Measurements from ENCODE around the gene DPP10.

DPP10 gene

GRCh38 chr2:115214050-115214449 is 771.6 kb downstream of the DPP10 start:
- no peak overlapping the region for H3K4me3 Mint-ChIP-seq
- H3K27me3 Mint-ChIP-seq = no peaks in the 10 kb centered on the region
- DNase-seq (ENCODE audit: low spot score in 2 of 2) (no peak), ATAC-seq (replicated peaks; ENCODE audit: extremely low read depth, poor library complexity, severe bottlenecking) (no peak)
- H3K4me1 Mint-ChIP-seq = no peaks in the 10 kb centered on the region
- H3K36me3 Mint-ChIP-seq (ENCODE audit: insufficient read depth) = no peaks in the 10 kb centered on the region
- no peak overlapping the region for H3K27ac Mint-ChIP-seq (ENCODE audit: low read depth)
- peaks cover 12% of the 10 kb centered on the region for H3K9me3 Mint-ChIP-seq

- no peak overlapping the region for H3K27ac Mint-ChIP-seq (ENCODE audit: low read depth)
- H3K36me3 Mint-ChIP-seq (ENCODE audit: insufficient read depth) = no peaks in the 10 kb centered on the region
- DNase-seq (ENCODE audit: low spot score in 2 of 2) (no peak), ATAC-seq (replicated peaks; ENCODE audit: extremely low read depth, poor library complexity, severe bottlenecking) (no peak)
- H3K4me3 Mint-ChIP-seq = no peak overlapping the region
- H3K27me3 Mint-ChIP-seq = no peaks in the 10 kb centered on the region
- no peaks in the 10 kb centered on the region for H3K4me1 Mint-ChIP-seq
- H3K9me3 Mint-ChIP-seq = peaks cover 22% of the 10 kb centered on the region
Observed at GRCh38 chr2:115219296-115219695, 776.9 kb downstream of the DPP10 start.

GRCh38 chr2:115234186-115234585 is 791.7 kb downstream of the DPP10 start:
- no peaks in the 10 kb centered on the region for H3K36me3 Mint-ChIP-seq (ENCODE audit: insufficient read depth)
- ATAC-seq (replicated peaks; ENCODE audit: extremely low read depth, poor library complexity, severe bottlenecking) (no peak), DNase-seq (ENCODE audit: low spot score in 2 of 2) (no peak)
- no peak overlapping the region for H3K4me3 Mint-ChIP-seq
- H3K9me3 Mint-ChIP-seq = peaks cover 18% of the 10 kb centered on the region
- no peaks in the 10 kb centered on the region for H3K27me3 Mint-ChIP-seq
- H3K4me1 Mint-ChIP-seq = no peaks in the 10 kb centered on the region
- no peak overlapping the region for H3K27ac Mint-ChIP-seq (ENCODE audit: low read depth)

GRCh38 chr2:115234737-115235136 is 792.3 kb downstream of the DPP10 start:
- H3K9me3 Mint-ChIP-seq = peaks cover 18% of the 10 kb centered on the region
- H3K27ac Mint-ChIP-seq (ENCODE audit: low read depth) = no peak overlapping the region
- no peak overlapping the region for H3K4me3 Mint-ChIP-seq
- no peaks in the 10 kb centered on the region for H3K27me3 Mint-ChIP-seq
- no peaks in the 10 kb centered on the region for H3K4me1 Mint-ChIP-seq
- ATAC-seq (replicated peaks; ENCODE audit: extremely low read depth, poor library complexity, severe bottlenecking) (no peak), DNase-seq (ENCODE audit: low spot score in 2 of 2) (no peak)
- no peaks in the 10 kb centered on the region for H3K36me3 Mint-ChIP-seq (ENCODE audit: insufficient read depth)

DNA sequence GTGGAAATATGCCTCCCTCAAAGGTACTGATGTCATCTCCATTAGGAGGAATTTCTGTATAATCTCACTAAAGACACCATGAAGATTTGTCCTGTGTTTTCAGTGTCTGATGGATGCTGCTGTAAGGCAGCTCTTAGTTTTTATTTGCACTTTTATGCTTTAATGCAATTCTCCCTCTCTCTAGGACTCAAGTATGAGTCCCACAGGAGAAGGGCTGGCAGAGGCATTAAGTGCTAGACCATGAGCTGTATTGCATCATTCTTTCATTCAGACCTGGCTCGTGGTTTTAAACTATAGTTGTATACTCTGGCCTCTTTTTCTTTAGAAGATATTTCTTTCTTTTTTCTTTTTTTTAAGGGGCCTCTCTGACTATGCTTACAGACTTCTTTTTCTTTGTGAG is 805.6 kb downstream of the DPP10 start:
- no peaks in the 10 kb centered on the region for H3K4me1 Mint-ChIP-seq
- ATAC-seq (replicated peaks; ENCODE audit: extremely low read depth, poor library complexity, severe bottlenecking) = no peak
- no peak overlapping the region for H3K4me3 Mint-ChIP-seq
- no peak for DNase-seq (ENCODE audit: low spot score in 2 of 2)
- H3K9me3 Mint-ChIP-seq = peaks cover 33% of the 10 kb centered on the region
- H3K27me3 Mint-ChIP-seq = no peaks in the 10 kb centered on the region
- H3K36me3 Mint-ChIP-seq (ENCODE audit: insufficient read depth) = no peaks in the 10 kb centered on the region
- no peak overlapping the region for H3K27ac Mint-ChIP-seq (ENCODE audit: low read depth)

DNA sequence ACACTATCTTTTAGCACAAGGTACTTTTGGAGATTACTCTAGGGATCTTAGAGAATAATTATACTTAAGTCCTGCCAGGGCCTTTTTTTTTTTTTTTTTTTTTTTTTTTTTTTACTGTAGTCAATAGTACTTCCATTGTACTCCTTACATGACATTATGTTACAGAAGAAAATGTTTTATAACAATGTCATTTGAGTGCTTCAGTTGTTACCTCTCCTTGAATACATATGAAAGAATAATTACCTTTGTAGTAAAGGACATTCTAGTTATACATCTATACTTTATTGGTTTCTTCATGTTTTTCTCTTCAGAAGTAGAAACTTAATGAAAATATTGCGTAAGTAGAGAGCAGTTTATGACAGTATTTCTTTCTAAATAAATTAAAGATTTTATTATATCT is 834.9 kb downstream of the DPP10 start:
- Mint-ChIP-seq H3K4me3 (no peak overlapping the region), H3K27ac (ENCODE audit: low read depth) (no peak overlapping the region), H3K36me3 (ENCODE audit: insufficient read depth) (no peaks in the 10 kb centered on the region), H3K9me3 (peaks cover 5% of the 10 kb centered on the region), H3K4me1 (no peaks in the 10 kb centered on the region), H3K27me3 (no peaks in the 10 kb centered on the region)
- ATAC-seq (replicated peaks; ENCODE audit: extremely low read depth, poor library complexity, severe bottlenecking) (no peak), DNase-seq (ENCODE audit: low spot score in 2 of 2) (no peak)

GRCh38 chr2:115285416-115285815 is 843.0 kb downstream of the DPP10 start:
- H3K4me3 Mint-ChIP-seq = no peak overlapping the region
- H3K4me1 Mint-ChIP-seq = no peaks in the 10 kb centered on the region
- no peak overlapping the region for H3K27ac Mint-ChIP-seq (ENCODE audit: low read depth)
- H3K36me3 Mint-ChIP-seq (ENCODE audit: insufficient read depth) = no peaks in the 10 kb centered on the region
- DNase-seq (ENCODE audit: low spot score in 2 of 2) (no peak), ATAC-seq (replicated peaks; ENCODE audit: extremely low read depth, poor library complexity, severe bottlenecking) (no peak)
- no peaks in the 10 kb centered on the region for H3K27me3 Mint-ChIP-seq
- peaks cover 5% of the 10 kb centered on the region for H3K9me3 Mint-ChIP-seq

- Mint-ChIP-seq H3K27me3 (no peaks in the 10 kb centered on the region), H3K4me3 (no peak overlapping the region), H3K4me1 (no peaks in the 10 kb centered on the region), H3K27ac (ENCODE audit: low read depth) (no peak overlapping the region), H3K9me3 (peaks cover 5% of the 10 kb centered on the region), H3K36me3 (ENCODE audit: insufficient read depth) (no peaks in the 10 kb centered on the region)
- ATAC-seq (replicated peaks; ENCODE audit: extremely low read depth, poor library complexity, severe bottlenecking) (no peak), DNase-seq (ENCODE audit: low spot score in 2 of 2) (no peak)
Observed at GRCh38 chr2:115290478-115290877, 848.0 kb downstream of the DPP10 start.

DNA sequence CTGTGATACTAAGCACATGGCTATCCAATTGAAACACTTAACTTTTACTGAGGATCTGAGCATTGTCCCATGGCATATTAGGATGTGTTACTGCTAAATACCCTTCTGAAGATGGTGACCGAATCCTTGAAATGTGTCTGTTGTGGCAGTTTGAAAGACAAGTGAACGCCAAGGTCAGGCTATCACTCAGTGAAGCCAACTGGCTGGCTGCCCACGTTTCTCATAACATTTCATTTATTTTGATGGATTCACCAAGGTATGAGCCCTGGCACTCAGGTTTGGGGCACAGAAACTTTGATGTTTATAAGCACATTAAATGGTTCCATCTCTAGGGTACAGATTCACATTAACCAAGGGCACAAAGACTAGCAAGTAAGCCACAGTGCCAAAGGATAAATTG is 850.3 kb downstream of the DPP10 start:
- no peaks in the 10 kb centered on the region for H3K4me1 Mint-ChIP-seq
- H3K4me3 Mint-ChIP-seq = no peak overlapping the region
- H3K9me3 Mint-ChIP-seq = peaks cover 5% of the 10 kb centered on the region
- H3K36me3 Mint-ChIP-seq (ENCODE audit: insufficient read depth) = no peaks in the 10 kb centered on the region
- DNase-seq (ENCODE audit: low spot score in 2 of 2) = no peak
- ATAC-seq (replicated peaks; ENCODE audit: extremely low read depth, poor library complexity, severe bottlenecking) = no peak
- H3K27me3 Mint-ChIP-seq = no peaks in the 10 kb centered on the region
- no peak overlapping the region for H3K27ac Mint-ChIP-seq (ENCODE audit: low read depth)

GRCh38 chr2:115294999-115295398 is 852.6 kb downstream of the DPP10 start:
- Mint-ChIP-seq H3K36me3 (ENCODE audit: insufficient read depth) (no peaks in the 10 kb centered on the region), H3K4me1 (no peaks in the 10 kb centered on the region), H3K4me3 (no peak overlapping the region), H3K27ac (ENCODE audit: low read depth) (no peak overlapping the region), H3K27me3 (no peaks in the 10 kb centered on the region), H3K9me3 (no peaks in the 10 kb centered on the region)
- DNase-seq (ENCODE audit: low spot score in 2 of 2) (no peak), ATAC-seq (replicated peaks; ENCODE audit: extremely low read depth, poor library complexity, severe bottlenecking) (no peak)

DNA sequence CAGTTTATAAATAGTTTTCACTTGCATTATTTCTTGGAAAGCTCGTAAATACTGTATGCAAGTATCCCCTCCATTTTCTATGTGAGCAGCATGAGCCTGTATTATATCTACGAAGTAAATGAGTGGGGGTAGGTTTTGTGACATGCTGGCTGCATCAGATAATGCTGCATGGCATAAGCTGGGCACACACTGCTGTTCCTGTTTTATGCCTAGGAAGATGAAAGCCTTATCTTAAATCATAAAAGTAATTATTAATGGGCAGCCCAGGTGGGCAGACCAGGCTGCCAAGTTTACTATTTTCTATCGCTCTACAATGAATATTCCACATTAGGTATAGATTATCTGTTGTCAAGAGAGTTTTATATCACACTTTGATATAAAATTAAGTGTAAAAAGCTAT is 854.6 kb downstream of the DPP10 start:
- DNase-seq (ENCODE audit: low spot score in 2 of 2) (no peak), ATAC-seq (replicated peaks; ENCODE audit: extremely low read depth, poor library complexity, severe bottlenecking) (no peak)
- H3K36me3 Mint-ChIP-seq (ENCODE audit: insufficient read depth) = no peaks in the 10 kb centered on the region
- H3K4me1 Mint-ChIP-seq = no peaks in the 10 kb centered on the region
- no peak overlapping the region for H3K4me3 Mint-ChIP-seq
- H3K27ac Mint-ChIP-seq (ENCODE audit: low read depth) = no peak overlapping the region
- H3K9me3 Mint-ChIP-seq = peaks cover 5% of the 10 kb centered on the region
- H3K27me3 Mint-ChIP-seq = no peaks in the 10 kb centered on the region

GRCh38 chr2:115299199-115299598 is 856.8 kb downstream of the DPP10 start:
- Mint-ChIP-seq H3K36me3 (ENCODE audit: insufficient read depth) (no peaks in the 10 kb centered on the region), H3K27ac (ENCODE audit: low read depth) (no peak overlapping the region), H3K4me1 (no peaks in the 10 kb centered on the region), H3K27me3 (no peaks in the 10 kb centered on the region), H3K9me3 (peaks cover 6% of the 10 kb centered on the region), H3K4me3 (no peak overlapping the region)
- ATAC-seq (replicated peaks; ENCODE audit: extremely low read depth, poor library complexity, severe bottlenecking) (no peak), DNase-seq (ENCODE audit: low spot score in 2 of 2) (no peak)

- DNase-seq (ENCODE audit: low spot score in 2 of 2) (no peak), ATAC-seq (replicated peaks; ENCODE audit: extremely low read depth, poor library complexity, severe bottlenecking) (no peak)
- Mint-ChIP-seq H3K27ac (ENCODE audit: low read depth) (no peak overlapping the region), H3K9me3 (peaks cover 22% of the 10 kb centered on the region), H3K4me3 (no peak overlapping the region), H3K36me3 (ENCODE audit: insufficient read depth) (no peaks in the 10 kb centered on the region), H3K27me3 (no peaks in the 10 kb centered on the region), H3K4me1 (no peaks in the 10 kb centered on the region)
Observed at GRCh38 chr2:115305712-115306111, 863.3 kb downstream of the DPP10 start.

DNA sequence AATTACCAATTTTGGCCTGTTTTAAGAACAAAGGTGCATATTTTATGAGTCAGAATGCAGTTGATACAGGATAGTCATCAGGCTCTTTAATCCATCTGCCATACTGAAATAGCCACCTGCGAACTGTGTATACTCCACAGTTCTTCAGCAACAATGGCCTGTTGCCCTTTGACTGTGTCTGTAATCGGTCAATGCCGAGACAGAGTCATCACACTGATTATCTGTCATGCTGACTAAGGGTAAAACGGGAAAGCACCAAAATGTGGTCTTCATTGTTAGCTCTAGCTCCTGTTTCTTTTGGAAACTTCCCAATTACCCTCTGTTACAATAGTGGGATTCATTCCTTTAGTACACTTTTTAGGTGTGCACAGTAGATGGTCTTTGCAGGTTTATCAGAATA is 871.7 kb downstream of the DPP10 start:
- no peaks in the 10 kb centered on the region for H3K4me1 Mint-ChIP-seq
- no peak for DNase-seq (ENCODE audit: low spot score in 2 of 2)
- no peak overlapping the region for H3K4me3 Mint-ChIP-seq
- H3K27me3 Mint-ChIP-seq = no peaks in the 10 kb centered on the region
- H3K27ac Mint-ChIP-seq (ENCODE audit: low read depth) = no peak overlapping the region
- ATAC-seq (replicated peaks; ENCODE audit: extremely low read depth, poor library complexity, severe bottlenecking) = no peak
- H3K36me3 Mint-ChIP-seq (ENCODE audit: insufficient read depth) = no peaks in the 10 kb centered on the region
- peaks cover 14% of the 10 kb centered on the region for H3K9me3 Mint-ChIP-seq
